K562 (cell line): ENCODE data around the gene VAC14. TPM values are rescaled to one million over a fixed set of nuclear protein-coding genes. Genes with fewer than 3 reads are reported as not detected.

ENCODE experiments used
- ATAC-seq: fragments of 200-7000 bp; cut with Tn5 transposase; 3 replicates; pipeline ENCODE4 v1.9.1; 2020; ENCODE audit warnings: moderate library complexity
- BruUV-seq: library from RNA; stranded (reverse); fragments of 400-500 nt; replicated peaks from 2 replicates; lab custom pipeline; 2021; lab: Mats Ljungman, UMichigan
- CTCF ChIA-PET: fragments of 300-600 bp; formaldehyde crosslinking; extraction: SDS; loops from one replicate; lab custom pipeline; 2021; ENCODE audit warnings: low intra/inter-chr PET ratio; lab: Yijun Ruan, JAX
- POLR2A ChIA-PET: fragments of 300-600, 350-650 bp; sonication (Branson Sonifier 250); formaldehyde crosslinking; extraction: SDS; loops from one replicate; lab custom pipeline; 2021; ENCODE audit warnings: antibody characterized with exemption, inconsistent platforms; lab: Yijun Ruan, JAX
- DNase-seq, 4 experiments: peaks; one replicate each; pipeline versions ENCODE4 v3.0.0 to v3.0.0-alpha.2; 2011 to 2018; ENCODE audit warnings: low spot score in 3 of 4, mixed read lengths in 3 of 4; ENCODE audit errors: extremely low read depth in 1 of 4
- FAIRE-seq: peaks from 2 replicates; lab custom pipeline; 2011; peaks lifted over from hg19 to GRCh38; lab: Jason Lieb, UNC
- H2AFZ ChIP-seq: 2 replicates; pipeline ENCODE4 v1.6.0; 2011; ENCODE audit warnings: low read depth, low read length, control low read depth, inconsistent platforms
- H3K27ac ChIP-seq: fragments of 200-600 bp; 3 replicates; pipeline ENCODE4 v1.8.0; 2011; ENCODE audit warnings: low read depth, mild to moderate bottlenecking, control low read depth, inconsistent platforms, low read length, moderate library complexity, mixed read lengths; ENCODE audit errors: extremely low read depth
- H3K27me3 ChIP-seq, 2 experiments: fragments of 300-600 bp in 1 of 2; 2 replicates in 1 of 2; 3 replicates in 1 of 2; pipeline versions ENCODE4 v1.6.0 to v1.8.0; 2011; ENCODE audit warnings: inconsistent platforms in 2 of 2, low read length in 2 of 2, mild to moderate bottlenecking in 1 of 2, mixed read lengths in 1 of 2, moderate library complexity in 1 of 2; ENCODE audit not compliant: control insufficient read depth in 2 of 2, insufficient read depth in 2 of 2
- H3K36me3 ChIP-seq: fragments of 300-600 bp; 3 replicates; pipeline ENCODE4 v1.8.0; 2011; ENCODE audit warnings: mild to moderate bottlenecking, low read length, inconsistent platforms; ENCODE audit not compliant: control insufficient read depth, insufficient read depth
- H3K4me1 ChIP-seq, 2 experiments: fragments of 200-600 bp in 1 of 2; replicated peaks in 1 of 2; 2 replicates in 1 of 2; 3 replicates in 1 of 2; pipeline versions ENCODE4 v1.5.1 to v1.8.0; 2011; ENCODE audit warnings: inconsistent platforms in 2 of 2, low read length in 2 of 2, mild to moderate bottlenecking in 1 of 2, mixed read lengths in 1 of 2, moderate library complexity in 1 of 2; ENCODE audit not compliant: control insufficient read depth in 2 of 2, insufficient read depth in 2 of 2
- H3K4me2 ChIP-seq: 2 replicates; pipeline ENCODE4 v1.6.1; 2011; ENCODE audit warnings: low read length, control low read depth, inconsistent platforms, mixed read lengths; ENCODE audit not compliant: insufficient read depth
- H3K4me3 ChIP-seq: fragments of 200-600 bp; sonication (generic), shearing (Covaris generic); 2 replicates; pipeline ENCODE4 v1.5.1; 2016; ENCODE audit warnings: control low read depth, inconsistent platforms
- H3K79me2 ChIP-seq: fragments of 200-600 bp; 3 replicates; pipeline ENCODE4 v1.8.0; 2011; ENCODE audit warnings: low read length, inconsistent platforms; ENCODE audit not compliant: control insufficient read depth, insufficient read depth
- H3K9ac ChIP-seq, 2 experiments: 2 replicates each; pipeline versions ENCODE4 v1.6.0 to v1.6.1; 2011; ENCODE audit warnings: low read depth in 2 of 2, low read length in 2 of 2, control low read depth in 1 of 2, inconsistent platforms in 1 of 2, mild to moderate bottlenecking in 1 of 2, mixed read lengths in 1 of 2; ENCODE audit not compliant: insufficient read depth in 1 of 2
- H3K9me1 ChIP-seq: one replicate; pipeline ENCODE4 v1.6.0; 2011; ENCODE audit warnings: inconsistent platforms, mild to moderate bottlenecking, low read length, moderate library complexity; ENCODE audit not compliant: control insufficient read depth, insufficient read depth
- H3K9me3 ChIP-seq: replicated peaks from 2 replicates; pipeline ENCODE4 v1.5.1; 2011; ENCODE audit warnings: low read depth, low read length, inconsistent platforms; ENCODE audit not compliant: control insufficient read depth, insufficient read depth
- H4K20me1 ChIP-seq: replicated peaks from 2 replicates; pipeline ENCODE4 v1.6.1; 2011; ENCODE audit warnings: low read length, inconsistent platforms, mixed read lengths; ENCODE audit not compliant: control insufficient read depth, insufficient read depth
- FOSL1 ChIP-seq: fragments of 200-800 bp; sonication (Bioruptor generic); conservative IDR thresholded peaks from 2 replicates; pipeline ENCODE4 v1.6.1; 2016; ENCODE audit warnings: missing genetic modification characterization, missing compliant biosample characterization
- NCOA6 ChIP-seq: fragments of 450-650 bp; IDR thresholded peaks from 2 replicates; pipeline ENCODE4 v1.6.1; 2017; ENCODE audit warnings: mild to moderate bottlenecking
- NR3C1 ChIP-seq: sonication (generic); formaldehyde crosslinking; IDR thresholded peaks from 2 replicates; pipeline ENCODE4 v1.8.1; 2022; ENCODE audit warnings: missing genetic modification reagents
- PRMT5 ChIP-seq: sonication (generic); formaldehyde crosslinking; IDR thresholded peaks from 2 replicates; pipeline ENCODE4 v1.5.0; 2020; ENCODE audit warnings: missing genetic modification reagents
- PRPF4 ChIP-seq: fragments of 200-400 bp; formaldehyde crosslinking; IDR thresholded peaks from one replicate; pipeline ENCODE4 v1.6.1; 2017; ENCODE audit warnings: low read length, low read depth, mild to moderate bottlenecking; ENCODE audit not compliant: insufficient read depth, poor library complexity, severe bottlenecking
- PTBP1 ChIP-seq: fragments of 200-400 bp; formaldehyde crosslinking; IDR thresholded peaks from 2 replicates; pipeline ENCODE4 v1.6.1; 2017; ENCODE audit warnings: low read depth, low read length
- WGBS: fragments of 100-300 bp; shearing (Covaris generic); methylation state at CpG from one replicate; pipeline ENCODE4 v1.1.6; 2016; ENCODE audit warnings: low coverage, mixed read lengths; ENCODE audit not compliant: insufficient coverage; ENCODE audit errors: missing lambda C conversion rate; 5-methylcytosine and 5-hydroxymethylcytosine counted together
- in situ Hi-C: fragments of 300-500 bp; cut with MboI; formaldehyde crosslinking; loops from 4 replicates; pipeline ENCODE4 v1.15.0; 2018; ENCODE audit warnings: inconsistent platforms, mixed read lengths
- intact Hi-C: fragments of 100-400 bp; cut with micrococcal nuclease; formaldehyde crosslinking; loops from 2 replicates; pipeline ENCODE4 v1.14.2; 2022
- polyA plus RNA-seq, 8 experiments: library from polyadenylated mRNA; depleted of rRNA in 4 of 8; stranded (reverse) in 5 of 8; unstranded in 3 of 8; fragments of >200 nt; fragmentation: Nextera tagmentation in 2 of 8; fragmentation: Illumina TruSeq in 1 of 8; extraction: Ambion mirVana in 2 of 8; extraction: Trizol in 1 of 8; gene quantifications; 2 replicates each; pipeline versions ENCODE4 v1.2.1 to v1.2.3, GENCODE V29; 2011 to 2014; ENCODE audit warnings: inconsistent platforms in 1 of 8, missing spikeins in 1 of 8
- total RNA-seq, 7 experiments: library from RNA; depleted of rRNA in 6 of 7; stranded (reverse); fragments of >200 nt in 6 of 7; fragmentation: Illumina TruSeq in 2 of 7; extraction: Trizol in 2 of 7; gene quantifications; 2 replicates each; pipeline versions ENCODE4 v1.2.1 to v1.2.3, GENCODE V29; 2011 to 2021; ENCODE audit warnings: low replicate concordance in 1 of 7
- TF ChIP-seq, protein P1 (sequence below): fragments of 250-450 bp; sonication (Bioruptor Pico); IDR thresholded peaks from 2 replicates; pipeline ENCODE4 v1.4.0; 2020
- TF ChIP-seq, protein P2 (sequence below): fragments of 150-350 bp; conservative IDR thresholded peaks from 2 replicates; pipeline ENCODE4 v1.6.1; 2014; ENCODE audit warnings: low read length
- TF ChIP-seq, protein P3 (sequence below), 2 experiments: IDR thresholded peaks in 1 of 2; conservative IDR thresholded peaks in 1 of 2; 2 replicates each; pipeline ENCODE4 v1.6.1; 2016; ENCODE audit warnings: low read depth in 2 of 2, mild to moderate bottlenecking in 1 of 2, missing compliant biosample characterization in 1 of 2, missing genetic modification characterization in 1 of 2, moderate library complexity in 1 of 2

The VAC14 gene
- total and polyA plus RNA-seq, 9 of the 15 experiments (the other 6 are each of a cell fraction or from before 2014, with no cell fraction given), result 1.3 to 41.6 (median 26.6) TPM

DNA sequence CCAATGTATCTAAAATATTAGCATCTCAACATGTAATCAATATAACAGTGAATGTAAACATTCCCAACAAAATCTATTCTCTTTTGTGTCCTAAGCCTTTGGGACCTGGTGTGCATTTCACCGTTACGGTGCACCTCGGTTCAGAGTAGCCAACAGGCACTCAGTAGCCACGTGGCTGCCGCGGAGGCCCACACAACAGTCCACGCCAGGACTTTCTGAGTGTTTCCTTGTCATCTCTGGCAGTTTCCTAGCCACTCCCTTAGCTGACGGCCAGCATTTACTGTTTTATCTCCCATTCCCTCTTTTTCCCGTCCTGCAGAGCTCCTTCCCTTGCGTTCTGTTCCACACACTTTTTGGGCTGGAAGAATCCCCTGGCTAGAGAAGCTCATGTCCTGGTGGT is 36.3 kb downstream of the VAC14 start:
- Histone ChIP-seq H2AFZ (no peak overlapping the region), H3K27me3 (no peaks in the 10 kb centered on the region), H3K4me1 (peaks cover 0 to 5% of the 10 kb centered on the region in 2 experiments; a peak in 2 of 5 replicates), H3K9me3 (no peaks in the 10 kb centered on the region), H3K9me1 (no peaks in the 10 kb centered on the region), H4K20me1 (no peaks in the 10 kb centered on the region), H3K9ac (no peak overlapping the region), H3K79me2 (no peaks in the 10 kb centered on the region), H3K4me2 (no peak overlapping the region), H3K4me3 (no peak overlapping the region), H3K27ac (no peak overlapping the region), H3K36me3 (peaks cover 51% of the 10 kb centered on the region; the same call in 2 of the 3 replicates)
- TF ChIP-seq, protein P1, sequence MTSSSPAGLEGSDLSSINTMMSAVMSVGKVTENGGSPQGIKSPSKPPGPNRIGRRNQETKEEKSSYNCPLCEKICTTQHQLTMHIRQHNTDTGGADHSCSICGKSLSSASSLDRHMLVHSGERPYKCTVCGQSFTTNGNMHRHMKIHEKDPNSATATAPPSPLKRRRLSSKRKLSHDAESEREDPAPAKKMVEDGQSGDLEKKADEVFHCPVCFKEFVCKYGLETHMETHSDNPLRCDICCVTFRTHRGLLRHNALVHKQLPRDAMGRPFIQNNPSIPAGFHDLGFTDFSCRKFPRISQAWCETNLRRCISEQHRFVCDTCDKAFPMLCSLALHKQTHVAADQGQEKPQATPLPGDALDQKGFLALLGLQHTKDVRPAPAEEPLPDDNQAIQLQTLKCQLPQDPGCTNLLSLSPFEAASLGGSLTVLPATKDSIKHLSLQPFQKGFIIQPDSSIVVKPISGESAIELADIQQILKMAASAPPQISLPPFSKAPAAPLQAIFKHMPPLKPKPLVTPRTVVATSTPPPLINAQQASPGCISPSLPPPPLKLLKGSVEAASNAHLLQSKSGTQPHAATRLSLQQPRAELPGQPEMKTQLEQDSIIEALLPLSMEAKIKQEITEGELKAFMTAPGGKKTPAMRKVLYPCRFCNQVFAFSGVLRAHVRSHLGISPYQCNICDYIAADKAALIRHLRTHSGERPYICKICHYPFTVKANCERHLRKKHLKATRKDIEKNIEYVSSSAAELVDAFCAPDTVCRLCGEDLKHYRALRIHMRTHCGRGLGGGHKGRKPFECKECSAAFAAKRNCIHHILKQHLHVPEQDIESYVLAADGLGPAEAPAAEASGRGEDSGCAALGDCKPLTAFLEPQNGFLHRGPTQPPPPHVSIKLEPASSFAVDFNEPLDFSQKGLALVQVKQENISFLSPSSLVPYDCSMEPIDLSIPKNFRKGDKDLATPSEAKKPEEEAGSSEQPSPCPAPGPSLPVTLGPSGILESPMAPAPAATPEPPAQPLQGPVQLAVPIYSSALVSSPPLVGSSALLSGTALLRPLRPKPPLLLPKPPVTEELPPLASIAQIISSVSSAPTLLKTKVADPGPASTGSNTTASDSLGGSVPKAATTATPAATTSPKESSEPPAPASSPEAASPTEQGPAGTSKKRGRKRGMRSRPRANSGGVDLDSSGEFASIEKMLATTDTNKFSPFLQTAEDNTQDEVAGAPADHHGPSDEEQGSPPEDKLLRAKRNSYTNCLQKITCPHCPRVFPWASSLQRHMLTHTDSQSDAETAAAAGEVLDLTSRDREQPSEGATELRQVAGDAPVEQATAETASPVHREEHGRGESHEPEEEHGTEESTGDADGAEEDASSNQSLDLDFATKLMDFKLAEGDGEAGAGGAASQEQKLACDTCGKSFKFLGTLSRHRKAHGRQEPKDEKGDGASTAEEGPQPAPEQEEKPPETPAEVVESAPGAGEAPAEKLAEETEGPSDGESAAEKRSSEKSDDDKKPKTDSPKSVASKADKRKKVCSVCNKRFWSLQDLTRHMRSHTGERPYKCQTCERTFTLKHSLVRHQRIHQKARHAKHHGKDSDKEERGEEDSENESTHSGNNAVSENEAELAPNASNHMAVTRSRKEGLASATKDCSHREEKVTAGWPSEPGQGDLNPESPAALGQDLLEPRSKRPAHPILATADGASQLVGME, result no peak
- TF ChIP-seq FOSL1 (tag) (no peak), PRMT5 (no peak), NCOA6 (no peak), PRPF4 (no peak), PTBP1 (no peak), NR3C1 (no peak)
- TF ChIP-seq, protein P2, sequence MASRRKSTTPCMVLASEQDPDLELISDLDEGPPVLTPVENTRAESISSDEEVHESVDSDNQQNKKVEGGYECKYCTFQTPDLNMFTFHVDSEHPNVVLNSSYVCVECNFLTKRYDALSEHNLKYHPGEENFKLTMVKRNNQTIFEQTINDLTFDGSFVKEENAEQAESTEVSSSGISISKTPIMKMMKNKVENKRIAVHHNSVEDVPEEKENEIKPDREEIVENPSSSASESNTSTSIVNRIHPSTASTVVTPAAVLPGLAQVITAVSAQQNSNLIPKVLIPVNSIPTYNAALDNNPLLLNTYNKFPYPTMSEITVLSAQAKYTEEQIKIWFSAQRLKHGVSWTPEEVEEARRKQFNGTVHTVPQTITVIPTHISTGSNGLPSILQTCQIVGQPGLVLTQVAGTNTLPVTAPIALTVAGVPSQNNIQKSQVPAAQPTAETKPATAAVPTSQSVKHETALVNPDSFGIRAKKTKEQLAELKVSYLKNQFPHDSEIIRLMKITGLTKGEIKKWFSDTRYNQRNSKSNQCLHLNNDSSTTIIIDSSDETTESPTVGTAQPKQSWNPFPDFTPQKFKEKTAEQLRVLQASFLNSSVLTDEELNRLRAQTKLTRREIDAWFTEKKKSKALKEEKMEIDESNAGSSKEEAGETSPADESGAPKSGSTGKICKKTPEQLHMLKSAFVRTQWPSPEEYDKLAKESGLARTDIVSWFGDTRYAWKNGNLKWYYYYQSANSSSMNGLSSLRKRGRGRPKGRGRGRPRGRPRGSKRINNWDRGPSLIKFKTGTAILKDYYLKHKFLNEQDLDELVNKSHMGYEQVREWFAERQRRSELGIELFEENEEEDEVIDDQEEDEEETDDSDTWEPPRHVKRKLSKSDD, result no peak
- TF ChIP-seq, protein P3, sequence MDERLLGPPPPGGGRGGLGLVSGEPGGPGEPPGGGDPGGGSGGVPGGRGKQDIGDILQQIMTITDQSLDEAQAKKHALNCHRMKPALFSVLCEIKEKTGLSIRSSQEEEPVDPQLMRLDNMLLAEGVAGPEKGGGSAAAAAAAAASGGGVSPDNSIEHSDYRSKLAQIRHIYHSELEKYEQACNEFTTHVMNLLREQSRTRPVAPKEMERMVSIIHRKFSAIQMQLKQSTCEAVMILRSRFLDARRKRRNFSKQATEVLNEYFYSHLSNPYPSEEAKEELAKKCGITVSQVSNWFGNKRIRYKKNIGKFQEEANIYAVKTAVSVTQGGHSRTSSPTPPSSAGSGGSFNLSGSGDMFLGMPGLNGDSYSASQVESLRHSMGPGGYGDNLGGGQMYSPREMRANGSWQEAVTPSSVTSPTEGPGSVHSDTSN (CRISPR knock-in tag; IDR thresholded peaks at IDR 0.05; ENCODE audit: low read depth), result no peak
- TF ChIP-seq, protein P3 (tag; conservative IDR thresholded peaks at IDR 0.05; ENCODE audit: low read depth), result no peak
- FAIRE-seq, result no peak
- no TSS peak for BruUV-seq
- in situ Hi-C loops, result no loop called here
- no peak for DNase-seq
- intact Hi-C loops, result loop anchor here (5.0 kb wide), 1 partner anchor 92 kb away; no protein-coding TSS in a partner anchor
- POLR2A ChIA-PET, result interaction anchor here (1.2 kb wide), 1 partner anchor 9 kb away, joined by 3 read pairs; no protein-coding TSS in a partner anchor
- CTCF ChIA-PET, result no interaction called here
- ATAC-seq, result no peak
- WGBS, result 87% methylated on average over 10 of the region's 10 CpGs
